Measurements from ENCODE around the gene CMYA5.

The CMYA5 gene

GRCh38 chr5:79834754-79835714 is 145.4 kb downstream of the CMYA5 start:
- DNase-seq (ENCODE audit: low read depth in 2 of 2): no peak

- DNase-seq (ENCODE audit: low read depth in 2 of 2): no peak
Observed at GRCh38 chr5:79837761-79838551, 148.3 kb downstream of the CMYA5 start.

- DNase-seq (ENCODE audit: low read depth in 2 of 2): no peak
Observed at GRCh38 chr5:79840084-79840990, 150.7 kb downstream of the CMYA5 start.

GRCh38 chr5:79841172-79841571 is 151.5 kb downstream of the CMYA5 start:
- DNase-seq (ENCODE audit: low read depth in 2 of 2): no peak

GRCh38 chr5:79842006-79842881 is 152.6 kb downstream of the CMYA5 start:
- DNase-seq (ENCODE audit: low read depth in 2 of 2): no peak

GRCh38 chr5:79842991-79843390 is 153.4 kb downstream of the CMYA5 start:
- DNase-seq (ENCODE audit: low read depth in 2 of 2): no peak

GRCh38 chr5:79843450-79844388 is 154.1 kb downstream of the CMYA5 start:
- DNase-seq (ENCODE audit: low read depth in 2 of 2): no peak

GRCh38 chr5:79844571-79844970 is 154.9 kb downstream of the CMYA5 start:
- no peak for DNase-seq (ENCODE audit: low read depth in 2 of 2)

GRCh38 chr5:79845448-79846197 is 156.0 kb downstream of the CMYA5 start:
- peak in 1 of 2 donors; percentile 19 for DNase-seq (ENCODE audit: low read depth in 2 of 2)

- DNase-seq (ENCODE audit: low read depth in 2 of 2): no peak
Observed at GRCh38 chr5:79846198-79846521, 156.5 kb downstream of the CMYA5 start.

GRCh38 chr5:79847561-79847960 is 157.9 kb downstream of the CMYA5 start:
- DNase-seq (ENCODE audit: low read depth in 2 of 2): no peak

GRCh38 chr5:79849061-79849460 is 159.4 kb downstream of the CMYA5 start:
- DNase-seq (ENCODE audit: low read depth in 2 of 2): no peak

Data from stimulated activated CD4-positive, alpha-beta T cell treated with anti-CD3 and anti-CD28 coated beads, Interleukin-15, amount 100 ng/mL, for 48 hours (primary cell).